ENCODE measurements around the gene NUP210L. TPM values are rescaled to one million over a fixed set of nuclear protein-coding genes. Genes with fewer than 3 reads are reported as not detected.

Gene NUP210L
- total RNA-seq, 1 donor from 2014 or later: not detected

- no peak overlapping the region for H3K4me3 Mint-ChIP-seq (ENCODE audit: unreplicated experiment)
- no peaks in the 10 kb centered on the region for H3K79me2 ChIP-seq (ENCODE audit: insufficient read depth, low read length)
- peaks cover 5% of the 10 kb centered on the region for H3K9me3 Mint-ChIP-seq (ENCODE audit: unreplicated experiment)
These were observed 73.3 kb downstream of the NUP210L start for GRCh38 chr1:154081386-154082126.

GRCh38 chr1:154076413-154076812 lies 78.5 kb downstream of the NUP210L start:
- Histone ChIP-seq H3K9me3 (ENCODE audit: insufficient read depth, low read depth, low read length) (no peaks in the 10 kb centered on the region), H3K79me2 (ENCODE audit: insufficient read depth, low read length) (no peaks in the 10 kb centered on the region), H3K27ac (ENCODE audit: low read depth, low read length) (no peak overlapping the region), H3K4me3 (ENCODE audit: insufficient read depth, low read depth, low read length) (no peak overlapping the region), H3K27me3 (ENCODE audit: insufficient read depth, low read length) (no peaks in the 10 kb centered on the region), H3K4me2 (ENCODE audit: low read length) (no peak overlapping the region), H3K4me1 (ENCODE audit: insufficient read depth, low read length) (no peaks in the 10 kb centered on the region), H4K20me1 (ENCODE audit: insufficient read depth, low read length) (no peaks in the 10 kb centered on the region), H3K9ac (ENCODE audit: low read length) (no peak overlapping the region), H2AFZ (ENCODE audit: low read depth, low read length) (no peak overlapping the region), H3K36me3 (ENCODE audit: insufficient read depth, low read length) (no peaks in the 10 kb centered on the region)
- H3K4me3 Mint-ChIP-seq (ENCODE audit: unreplicated experiment): no peak overlapping the region
- H3K9me3 Mint-ChIP-seq (ENCODE audit: unreplicated experiment): peaks cover 12% of the 10 kb centered on the region
- no peak overlapping the region for H3K27ac Mint-ChIP-seq (ENCODE audit: unreplicated experiment)
- H3K27me3 Mint-ChIP-seq (ENCODE audit: low read depth, unreplicated experiment): peaks cover 3% of the 10 kb centered on the region
- TF ChIP-seq EZH2 (IDR thresholded peaks at IDR 0.05; ENCODE audit: insufficient read depth, low read length) (no peak), CTCF (IDR thresholded peaks at IDR 0.05; ENCODE audit: insufficient read depth, low read depth, low read length) (no peak)
- no peaks in the 10 kb centered on the region for H3K36me3 Mint-ChIP-seq (ENCODE audit: low read depth, unreplicated experiment)
- no peak for FAIRE-seq
- H3K4me1 Mint-ChIP-seq (ENCODE audit: low read depth, unreplicated experiment): no peaks in the 10 kb centered on the region
- no peak for DNase-seq (ENCODE audit: low read depth)

More at GRCh38 chr1:154081386-154082126, 73.3 kb downstream of the NUP210L start:
- Mint-ChIP-seq H3K4me1 (ENCODE audit: low read depth, unreplicated experiment) (no peaks in the 10 kb centered on the region), H3K27me3 (ENCODE audit: low read depth, unreplicated experiment) (peaks cover 2% of the 10 kb centered on the region), H3K27ac (ENCODE audit: unreplicated experiment) (peak overlapping the region; percentile 20), H3K36me3 (ENCODE audit: low read depth, unreplicated experiment) (no peaks in the 10 kb centered on the region)
- FAIRE-seq (no peak), DNase-seq (ENCODE audit: low read depth) (no peak)
- no peaks in the 10 kb centered on the region for H3K27me3 ChIP-seq (ENCODE audit: insufficient read depth, low read length)
- TF ChIP-seq EZH2 (IDR thresholded peaks at IDR 0.05; ENCODE audit: insufficient read depth, low read length): no peak
- TF ChIP-seq CTCF (IDR thresholded peaks at IDR 0.05; ENCODE audit: insufficient read depth, low read depth, low read length): no peak
- no peak overlapping the region for H3K27ac ChIP-seq (ENCODE audit: low read depth, low read length)
- H3K9ac ChIP-seq (ENCODE audit: low read length): no peak overlapping the region
- H3K4me2 ChIP-seq (ENCODE audit: low read length): no peak overlapping the region
- H2AFZ ChIP-seq (ENCODE audit: low read depth, low read length): no peak overlapping the region
- no peaks in the 10 kb centered on the region for H4K20me1 ChIP-seq (ENCODE audit: insufficient read depth, low read length)
- no peaks in the 10 kb centered on the region for H3K4me1 ChIP-seq (ENCODE audit: insufficient read depth, low read length)
- H3K36me3 ChIP-seq (ENCODE audit: insufficient read depth, low read length): no peaks in the 10 kb centered on the region
- H3K9me3 ChIP-seq (ENCODE audit: insufficient read depth, low read depth, low read length): no peaks in the 10 kb centered on the region
- no peak overlapping the region for H3K4me3 ChIP-seq (ENCODE audit: insufficient read depth, low read depth, low read length)

GRCh38 chr1:154075746-154076145 lies 79.1 kb downstream of the NUP210L start:
- Histone ChIP-seq H3K4me3 (ENCODE audit: insufficient read depth, low read depth, low read length) (no peak overlapping the region), H3K9ac (ENCODE audit: low read length) (no peak overlapping the region), H3K27ac (ENCODE audit: low read depth, low read length) (no peak overlapping the region), H3K79me2 (ENCODE audit: insufficient read depth, low read length) (no peaks in the 10 kb centered on the region), H3K27me3 (ENCODE audit: insufficient read depth, low read length) (no peaks in the 10 kb centered on the region), H3K36me3 (ENCODE audit: insufficient read depth, low read length) (no peaks in the 10 kb centered on the region), H3K4me2 (ENCODE audit: low read length) (no peak overlapping the region), H2AFZ (ENCODE audit: low read depth, low read length) (no peak overlapping the region), H3K4me1 (ENCODE audit: insufficient read depth, low read length) (no peaks in the 10 kb centered on the region), H3K9me3 (ENCODE audit: insufficient read depth, low read depth, low read length) (no peaks in the 10 kb centered on the region), H4K20me1 (ENCODE audit: insufficient read depth, low read length) (no peaks in the 10 kb centered on the region)
- DNase-seq (ENCODE audit: low read depth) (no peak), FAIRE-seq (no peak)
- no peaks in the 10 kb centered on the region for H3K36me3 Mint-ChIP-seq (ENCODE audit: low read depth, unreplicated experiment)
- peaks cover 3% of the 10 kb centered on the region for H3K27me3 Mint-ChIP-seq (ENCODE audit: low read depth, unreplicated experiment)
- peaks cover 12% of the 10 kb centered on the region for H3K9me3 Mint-ChIP-seq (ENCODE audit: unreplicated experiment)
- TF ChIP-seq CTCF (IDR thresholded peaks at IDR 0.05; ENCODE audit: insufficient read depth, low read depth, low read length): no peak
- no peak for TF ChIP-seq EZH2 (IDR thresholded peaks at IDR 0.05; ENCODE audit: insufficient read depth, low read length)
- no peak overlapping the region for H3K4me3 Mint-ChIP-seq (ENCODE audit: unreplicated experiment)
- no peak overlapping the region for H3K27ac Mint-ChIP-seq (ENCODE audit: unreplicated experiment)
- H3K4me1 Mint-ChIP-seq (ENCODE audit: low read depth, unreplicated experiment): no peaks in the 10 kb centered on the region
